AG09319 (cell line): ENCODE results near the gene SLC50A1.

Experiments
- DNase-seq: peaks from one replicate; pipeline ENCODE4 v3.0.0-alpha.2; 2010; ENCODE audit warnings: low read depth; ENCODE audit errors: extremely low read depth
- TF ChIP-seq, protein P1 (sequence below): IDR thresholded peaks from 2 replicates; pipeline ENCODE4 v1.5.1; 2011; ENCODE audit warnings: low read depth, mild to moderate bottlenecking, inconsistent platforms, low read length, moderate library complexity

The SLC50A1 gene

DNA sequence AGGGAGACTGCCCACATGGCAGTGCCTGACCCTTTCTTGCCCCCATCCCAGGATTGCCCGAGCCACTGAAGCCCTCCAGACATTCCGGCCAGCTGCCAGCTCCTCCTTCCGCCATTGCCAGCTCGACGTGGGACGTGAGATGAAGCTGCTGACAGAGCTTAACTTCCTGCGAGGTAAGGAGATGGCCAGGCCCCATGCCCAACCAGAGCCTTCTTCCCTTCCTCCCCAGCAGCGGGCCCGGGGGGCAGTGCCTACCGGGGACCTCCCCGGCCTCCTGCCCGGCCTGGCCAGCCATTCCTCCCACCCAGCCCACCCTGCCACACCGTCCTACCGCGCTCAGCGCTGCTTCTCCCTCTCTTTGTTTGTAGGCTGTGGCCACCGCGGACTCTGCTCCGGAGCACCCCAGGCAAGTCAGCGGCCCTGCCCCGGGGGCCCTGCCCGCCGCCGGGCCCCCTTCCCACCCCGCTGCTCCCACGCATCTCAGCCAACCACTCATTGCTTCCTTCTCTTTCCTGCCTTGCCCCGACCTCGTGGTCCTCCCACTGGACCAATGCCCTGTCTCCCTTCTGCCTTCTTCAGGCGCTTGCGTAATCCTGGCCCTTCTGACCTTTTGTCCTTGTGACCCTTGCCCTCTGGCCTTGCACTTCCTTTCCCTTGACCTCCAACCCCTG lies 42.9 kb downstream of the SLC50A1 start:
- TF ChIP-seq, protein P1, sequence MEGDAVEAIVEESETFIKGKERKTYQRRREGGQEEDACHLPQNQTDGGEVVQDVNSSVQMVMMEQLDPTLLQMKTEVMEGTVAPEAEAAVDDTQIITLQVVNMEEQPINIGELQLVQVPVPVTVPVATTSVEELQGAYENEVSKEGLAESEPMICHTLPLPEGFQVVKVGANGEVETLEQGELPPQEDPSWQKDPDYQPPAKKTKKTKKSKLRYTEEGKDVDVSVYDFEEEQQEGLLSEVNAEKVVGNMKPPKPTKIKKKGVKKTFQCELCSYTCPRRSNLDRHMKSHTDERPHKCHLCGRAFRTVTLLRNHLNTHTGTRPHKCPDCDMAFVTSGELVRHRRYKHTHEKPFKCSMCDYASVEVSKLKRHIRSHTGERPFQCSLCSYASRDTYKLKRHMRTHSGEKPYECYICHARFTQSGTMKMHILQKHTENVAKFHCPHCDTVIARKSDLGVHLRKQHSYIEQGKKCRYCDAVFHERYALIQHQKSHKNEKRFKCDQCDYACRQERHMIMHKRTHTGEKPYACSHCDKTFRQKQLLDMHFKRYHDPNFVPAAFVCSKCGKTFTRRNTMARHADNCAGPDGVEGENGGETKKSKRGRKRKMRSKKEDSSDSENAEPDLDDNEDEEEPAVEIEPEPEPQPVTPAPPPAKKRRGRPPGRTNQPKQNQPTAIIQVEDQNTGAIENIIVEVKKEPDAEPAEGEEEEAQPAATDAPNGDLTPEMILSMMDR, result no peak
- no peak for DNase-seq

DNA sequence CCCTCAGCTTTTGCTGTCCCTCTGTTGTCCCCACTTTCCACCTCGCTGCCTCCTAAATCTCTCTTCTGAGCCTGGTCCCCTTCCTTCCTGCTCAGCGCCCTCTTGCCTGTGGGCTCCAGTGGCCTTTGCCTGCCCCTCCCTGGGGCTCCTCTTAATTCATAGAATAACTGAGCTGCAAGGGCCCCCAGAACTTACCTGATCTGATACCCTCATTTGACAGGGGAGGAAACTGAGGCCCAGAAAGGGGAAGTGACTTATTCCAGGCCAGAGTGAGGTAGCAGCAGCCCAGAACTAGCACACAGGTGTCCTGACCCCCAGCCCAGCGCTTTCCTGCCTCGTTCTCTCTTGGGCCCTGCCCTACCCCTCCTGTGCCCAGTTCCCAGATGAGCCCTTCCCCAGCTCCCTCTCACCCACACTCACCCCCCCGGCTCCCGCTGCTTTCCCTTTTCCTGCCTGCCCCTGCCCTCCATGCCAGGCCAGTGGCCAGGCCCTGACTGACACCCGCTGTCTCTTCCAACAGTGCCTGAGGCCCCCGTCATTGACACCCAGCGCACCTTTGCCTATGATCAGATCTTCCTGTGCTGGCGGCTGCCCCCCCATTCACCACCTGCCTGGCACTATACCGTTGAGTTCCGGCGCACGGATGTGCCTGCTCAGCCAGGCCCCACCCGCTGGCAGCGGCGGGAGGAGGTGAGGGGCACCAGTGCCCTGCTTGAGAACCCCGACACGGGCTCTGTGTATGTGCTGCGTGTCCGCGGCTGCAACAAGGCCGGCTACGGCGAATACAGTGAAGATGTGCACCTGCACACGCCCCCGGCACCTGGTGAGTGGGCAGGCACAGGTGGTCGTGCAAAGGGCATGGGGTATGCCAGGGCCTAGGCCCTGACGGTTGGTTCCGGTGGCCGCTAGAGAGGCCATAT lies 43.7 kb downstream of the SLC50A1 start:
- no peak for DNase-seq
- TF ChIP-seq, protein P1, result no peak

DNA sequence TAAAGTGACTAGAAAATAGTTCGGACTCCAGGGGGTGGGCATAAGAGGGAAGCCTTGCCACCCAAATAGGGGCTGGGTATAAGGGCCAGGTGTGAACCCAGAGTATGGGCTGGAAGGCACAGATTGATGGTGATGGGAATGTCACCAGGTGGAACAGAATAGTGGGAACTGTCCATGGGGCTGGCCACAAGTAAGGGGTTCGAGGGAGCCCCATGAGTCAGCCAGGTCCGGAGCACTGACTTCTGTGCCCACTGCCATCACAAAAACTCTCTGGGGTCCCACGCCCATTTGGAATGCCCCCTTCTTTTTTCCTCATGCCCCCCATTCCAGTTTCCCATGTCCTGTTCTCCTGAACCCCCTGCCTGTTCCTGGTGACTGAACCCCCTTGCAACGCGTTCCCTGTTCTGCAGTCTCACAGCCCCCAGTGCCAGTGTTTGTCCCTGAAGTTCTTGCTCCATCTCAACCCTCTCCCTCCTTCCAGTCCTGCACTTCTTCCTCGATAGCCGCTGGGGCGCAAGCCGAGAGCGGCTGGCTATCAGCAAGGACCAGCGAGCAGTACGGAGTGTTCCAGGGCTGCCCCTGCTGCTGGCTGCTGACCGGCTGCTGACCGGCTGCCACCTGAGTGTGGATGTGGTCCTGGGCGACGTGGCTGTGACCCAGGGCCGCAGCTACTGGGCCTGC lies 45.9 kb downstream of the SLC50A1 start:
- DNase-seq, result no peak
- TF ChIP-seq, protein P1, result no peak

DNA sequence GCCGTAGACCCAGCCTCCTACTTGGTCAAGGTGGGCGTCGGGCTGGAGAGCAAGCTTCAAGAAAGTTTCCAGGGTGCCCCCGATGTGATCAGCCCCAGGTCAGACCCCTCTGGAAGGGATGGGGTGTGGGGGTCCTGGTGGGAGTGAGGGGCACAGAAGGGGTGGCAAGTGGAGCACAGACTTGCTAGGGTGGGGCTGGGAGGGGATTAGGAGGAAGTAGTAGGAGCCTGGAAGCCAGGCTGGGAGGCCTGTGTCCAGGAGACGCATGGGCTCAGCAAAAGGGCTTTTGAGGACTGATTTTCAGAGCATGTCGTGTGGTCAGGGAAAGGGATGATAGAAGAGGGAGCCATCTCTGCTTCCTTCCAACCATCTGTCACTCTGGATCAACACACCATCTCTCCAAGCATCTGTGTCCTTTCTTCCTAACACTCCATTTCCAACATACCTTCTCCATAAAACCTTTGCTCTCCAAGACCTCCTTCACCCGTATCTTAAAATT lies 46.4 kb downstream of the SLC50A1 start:
- TF ChIP-seq, protein P1, result no peak
- no peak for DNase-seq

DNA sequence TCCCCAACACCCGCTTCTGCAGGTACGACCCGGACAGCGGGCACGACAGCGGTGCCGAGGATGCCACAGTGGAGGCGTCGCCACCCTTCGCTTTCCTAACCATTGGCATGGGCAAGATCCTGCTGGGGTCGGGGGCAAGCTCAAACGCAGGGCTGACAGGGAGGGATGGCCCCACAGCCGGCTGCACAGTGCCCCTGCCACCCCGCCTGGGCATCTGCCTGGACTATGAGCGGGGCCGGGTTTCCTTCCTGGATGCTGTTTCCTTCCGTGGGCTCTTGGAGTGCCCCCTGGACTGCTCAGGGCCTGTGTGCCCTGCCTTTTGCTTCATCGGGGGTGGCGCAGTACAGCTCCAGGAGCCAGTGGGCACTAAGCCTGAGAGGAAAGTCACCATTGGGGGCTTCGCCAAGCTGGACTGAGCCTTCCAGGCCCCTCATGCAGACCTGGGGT lies 48.1 kb downstream of the SLC50A1 start:
- DNase-seq, result no peak
- TF ChIP-seq, protein P1, result no peak

DNA sequence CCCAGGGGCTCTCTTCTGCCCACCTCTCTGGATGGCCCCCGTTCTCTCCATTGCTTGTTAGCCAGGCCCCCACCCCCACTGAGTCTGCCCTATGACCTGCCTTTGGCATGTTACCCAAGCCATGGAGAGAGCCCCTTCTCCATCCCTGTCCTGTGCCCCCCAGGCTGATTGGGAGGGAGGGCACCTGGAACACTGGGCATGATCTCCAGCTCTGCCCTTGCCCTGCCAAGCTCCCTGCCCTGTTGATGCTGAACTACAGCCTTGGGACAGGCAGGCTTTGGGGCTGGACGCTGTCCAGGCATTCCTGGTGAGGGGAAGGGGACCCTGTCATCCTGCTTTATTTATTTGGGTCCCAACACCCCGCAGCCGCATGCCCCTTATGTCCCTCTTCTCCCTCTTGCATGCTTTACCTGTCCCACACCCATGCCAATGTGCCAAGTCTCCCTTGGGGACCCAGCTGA lies 48.7 kb downstream of the SLC50A1 start:
- no peak for DNase-seq
- TF ChIP-seq, protein P1, result no peak
